Stimulated activated naive CD8-positive, alpha-beta T cell treated with anti-CD3 and anti-CD28 coated beads, Interleukin-15, Interleukin-2, amounts not matched to agents 100 ng/mL and 50 ng/mL, for 24 hours (primary cell): ENCODE data around the gene AQP1.

Source experiments
- H3K27ac Mint-ChIP-seq: one replicate; pipeline ENCODE4 v1.8.0; 2021; ENCODE audit warnings: mild to moderate bottlenecking, mixed read lengths
- H3K27me3 Mint-ChIP-seq: one replicate; pipeline ENCODE4 v1.8.0; 2021; ENCODE audit warnings: mixed read lengths
- H3K36me3 Mint-ChIP-seq: one replicate; pipeline ENCODE4 v1.8.0; 2021; ENCODE audit warnings: low read depth, mixed read lengths
- H3K4me1 Mint-ChIP-seq: one replicate; pipeline ENCODE4 v1.8.0; 2021; ENCODE audit warnings: low read depth, mixed read lengths
- H3K4me3 Mint-ChIP-seq: one replicate; pipeline ENCODE4 v1.8.0; 2021; ENCODE audit warnings: mild to moderate bottlenecking, mixed read lengths
- H3K9me3 Mint-ChIP-seq: one replicate; pipeline ENCODE4 v1.8.0; 2021; ENCODE audit warnings: mixed read lengths

AQP1 gene

GRCh38 chr7:30927559-30927958 lies 15.9 kb downstream of the AQP1 start:
- H3K4me3 Mint-ChIP-seq, result no peak overlapping the region
- H3K9me3 Mint-ChIP-seq, result peaks cover 3% of the 10 kb centered on the region
- H3K36me3 Mint-ChIP-seq, result no peaks in the 10 kb centered on the region
- no peaks in the 10 kb centered on the region for H3K4me1 Mint-ChIP-seq
- H3K27ac Mint-ChIP-seq, result no peak overlapping the region
- no peaks in the 10 kb centered on the region for H3K27me3 Mint-ChIP-seq

- Mint-ChIP-seq H3K36me3 (no peaks in the 10 kb centered on the region), H3K4me3 (no peak overlapping the region), H3K4me1 (no peaks in the 10 kb centered on the region), H3K27ac (no peak overlapping the region), H3K27me3 (no peaks in the 10 kb centered on the region), H3K9me3 (peaks cover 3% of the 10 kb centered on the region)
Observed at GRCh38 chr7:30928254-30928872, 16.7 kb downstream of the AQP1 start.

DNA sequence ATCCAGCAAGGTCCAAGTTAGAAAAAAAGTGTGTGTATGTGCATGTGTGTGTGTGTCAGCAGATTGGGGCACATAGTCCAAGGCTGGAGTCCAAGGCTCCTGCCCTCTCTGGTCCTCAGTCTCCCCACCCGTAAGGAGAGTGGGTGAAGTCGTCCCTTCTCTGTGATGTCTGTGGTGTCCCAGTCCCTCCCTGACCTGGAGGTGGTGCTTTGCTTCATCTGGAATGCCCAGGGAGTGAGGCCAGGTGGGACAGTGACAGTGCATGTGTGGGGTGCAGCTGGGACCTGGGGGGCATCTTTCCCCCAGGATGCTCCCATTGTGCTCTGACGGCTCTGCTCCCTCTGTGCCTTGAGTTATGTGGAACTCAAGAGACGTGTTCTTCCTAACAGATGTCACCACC lies 18.0 kb downstream of the AQP1 start:
- no peak overlapping the region for H3K4me3 Mint-ChIP-seq
- H3K36me3 Mint-ChIP-seq, result no peaks in the 10 kb centered on the region
- H3K4me1 Mint-ChIP-seq, result no peaks in the 10 kb centered on the region
- H3K27ac Mint-ChIP-seq, result no peak overlapping the region
- H3K27me3 Mint-ChIP-seq, result no peaks in the 10 kb centered on the region
- peaks cover 3% of the 10 kb centered on the region for H3K9me3 Mint-ChIP-seq

DNA sequence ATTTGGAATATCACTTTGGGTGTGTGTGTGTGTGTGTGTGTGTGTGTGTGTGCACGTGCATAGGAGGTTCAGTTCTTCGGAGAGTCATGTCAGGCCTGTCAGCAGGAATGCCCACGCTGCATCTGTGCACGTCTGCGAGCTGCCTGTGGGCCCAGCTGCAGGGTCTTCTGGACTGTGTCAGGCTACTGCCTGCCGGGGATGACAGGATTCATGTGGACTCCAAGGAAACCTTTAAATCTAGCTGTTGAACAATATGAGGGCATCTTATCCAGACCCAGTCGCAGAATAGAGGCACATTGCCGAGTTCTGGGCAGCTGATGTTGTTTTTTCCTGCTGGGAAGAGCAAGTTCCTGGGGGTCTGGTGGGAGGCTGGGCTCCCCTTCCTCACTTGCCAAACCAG lies 19.0 kb downstream of the AQP1 start:
- Mint-ChIP-seq H3K4me3 (no peak overlapping the region), H3K4me1 (no peaks in the 10 kb centered on the region), H3K27ac (no peak overlapping the region), H3K27me3 (no peaks in the 10 kb centered on the region), H3K36me3 (no peaks in the 10 kb centered on the region), H3K9me3 (peaks cover 3% of the 10 kb centered on the region)

DNA sequence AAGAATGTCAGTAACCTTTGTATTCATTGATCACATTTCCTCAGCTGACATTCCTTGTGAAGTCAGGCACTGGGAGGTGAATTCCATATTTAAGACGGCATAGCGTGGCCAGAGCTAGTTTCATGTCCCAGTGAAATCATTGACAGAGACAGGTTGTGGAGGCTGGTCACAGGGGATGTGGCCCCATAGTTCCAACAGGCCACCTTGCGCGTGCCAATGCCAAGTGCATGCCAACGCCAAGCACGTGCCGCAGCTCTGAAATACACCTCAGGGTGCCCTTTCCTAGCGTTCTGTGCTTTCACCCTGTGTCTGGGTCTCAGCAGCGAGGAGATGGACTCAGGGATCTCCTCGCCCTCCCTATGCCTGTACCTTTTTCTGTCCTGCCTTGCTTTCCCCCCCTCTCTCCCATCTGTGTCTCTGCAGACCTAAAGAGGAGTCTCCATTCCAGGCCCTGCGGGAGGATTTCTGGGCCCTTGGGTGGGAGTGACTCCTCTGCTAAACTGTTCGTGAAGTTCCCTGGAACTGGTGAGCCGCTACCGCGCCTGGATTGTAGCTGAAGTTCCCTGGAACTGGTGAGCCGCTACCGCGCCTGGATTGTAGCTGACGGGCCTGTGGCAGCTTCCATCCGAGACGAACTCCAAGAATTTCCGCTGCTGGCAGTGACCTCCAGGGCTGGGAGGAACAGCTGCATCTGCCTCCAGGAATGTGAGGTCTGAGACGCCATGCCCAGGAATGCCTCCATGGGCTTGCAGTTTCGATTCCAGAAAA lies 19.7 kb downstream of the AQP1 start:
- no peaks in the 10 kb centered on the region for H3K36me3 Mint-ChIP-seq
- H3K4me3 Mint-ChIP-seq, result no peak overlapping the region
- H3K4me1 Mint-ChIP-seq, result no peaks in the 10 kb centered on the region
- no peaks in the 10 kb centered on the region for H3K27me3 Mint-ChIP-seq
- peaks cover 3% of the 10 kb centered on the region for H3K9me3 Mint-ChIP-seq
- no peak overlapping the region for H3K27ac Mint-ChIP-seq

DNA sequence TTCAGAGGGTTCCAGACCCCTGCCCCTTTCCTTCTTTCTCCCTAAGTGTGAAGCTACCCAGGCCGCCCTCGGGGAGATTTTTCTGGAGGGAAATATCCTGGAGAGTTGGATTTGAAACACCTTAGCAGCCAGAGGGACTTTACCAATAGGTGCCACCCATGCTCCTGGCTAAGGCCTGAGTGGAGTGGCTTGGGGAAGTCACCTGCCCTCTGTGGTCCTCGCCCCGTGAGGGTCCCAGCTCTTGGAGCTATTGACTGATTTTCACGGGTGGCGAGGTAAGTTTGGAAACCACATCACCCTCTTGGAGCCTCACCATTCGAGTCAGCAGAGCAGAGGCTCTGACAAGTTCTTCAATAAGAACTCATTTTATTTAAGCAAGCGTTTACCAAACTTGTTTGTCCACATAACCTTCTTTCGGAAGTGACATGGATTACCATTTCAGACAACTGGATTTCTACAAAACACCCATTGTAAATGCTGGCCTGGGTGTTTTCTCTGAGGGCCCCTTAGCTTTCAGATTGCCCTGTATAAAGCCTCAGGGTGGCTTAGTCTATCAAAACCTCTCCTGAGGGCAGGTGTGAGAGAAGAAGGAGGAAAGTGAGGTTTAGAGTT lies 20.4 kb downstream of the AQP1 start:
- Mint-ChIP-seq H3K27ac (no peak overlapping the region), H3K27me3 (no peaks in the 10 kb centered on the region), H3K4me1 (no peaks in the 10 kb centered on the region), H3K36me3 (no peaks in the 10 kb centered on the region), H3K4me3 (no peak overlapping the region), H3K9me3 (no peaks in the 10 kb centered on the region)

GRCh38 chr7:30932562-30932961 lies 20.9 kb downstream of the AQP1 start:
- Mint-ChIP-seq H3K27me3 (no peaks in the 10 kb centered on the region), H3K36me3 (no peaks in the 10 kb centered on the region), H3K27ac (no peak overlapping the region)

GRCh38 chr7:30933124-30933974 lies 21.7 kb downstream of the AQP1 start:
- Mint-ChIP-seq H3K36me3 (no peaks in the 10 kb centered on the region), H3K27ac (no peak overlapping the region), H3K27me3 (no peaks in the 10 kb centered on the region), H3K4me3 (no peak overlapping the region), H3K9me3 (no peaks in the 10 kb centered on the region), H3K4me1 (no peaks in the 10 kb centered on the region)

More at GRCh38 chr7:30932562-30932961, 20.9 kb downstream of the AQP1 start:
- no peaks in the 10 kb centered on the region for H3K9me3 Mint-ChIP-seq
- H3K4me1 Mint-ChIP-seq, result no peaks in the 10 kb centered on the region
- H3K4me3 Mint-ChIP-seq, result no peak overlapping the region

GRCh38 chr7:30934225-30934624 lies 22.6 kb downstream of the AQP1 start:
- Mint-ChIP-seq H3K4me1 (no peaks in the 10 kb centered on the region), H3K4me3 (no peak overlapping the region), H3K27ac (no peak overlapping the region), H3K9me3 (no peaks in the 10 kb centered on the region), H3K27me3 (peaks cover under 1% of the 10 kb centered on the region), H3K36me3 (no peaks in the 10 kb centered on the region)

- Mint-ChIP-seq H3K27ac (no peak overlapping the region), H3K4me3 (no peak overlapping the region), H3K27me3 (peaks cover 7% of the 10 kb centered on the region), H3K9me3 (no peaks in the 10 kb centered on the region), H3K4me1 (no peaks in the 10 kb centered on the region), H3K36me3 (no peaks in the 10 kb centered on the region)
Observed at GRCh38 chr7:30934732-30935568, 23.3 kb downstream of the AQP1 start.

DNA sequence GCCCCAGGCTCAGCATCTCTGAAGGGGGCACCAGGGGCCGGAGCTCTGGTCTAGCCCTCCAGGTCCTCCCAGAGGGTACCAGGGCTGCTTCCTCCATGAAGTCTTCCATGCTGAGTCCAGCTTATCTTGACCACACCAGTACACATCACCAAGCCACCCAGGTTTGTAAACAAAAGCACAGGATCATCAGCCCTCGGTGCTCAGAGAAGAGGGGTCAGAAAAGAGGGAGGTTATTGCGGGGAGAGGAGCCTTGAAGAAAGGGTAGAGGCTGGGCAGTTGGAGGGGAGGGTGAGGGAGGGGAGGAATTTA lies 23.9 kb downstream of the AQP1 start:
- peaks cover 13% of the 10 kb centered on the region for H3K27me3 Mint-ChIP-seq
- no peaks in the 10 kb centered on the region for H3K4me1 Mint-ChIP-seq
- H3K4me3 Mint-ChIP-seq, result no peak overlapping the region
- no peaks in the 10 kb centered on the region for H3K9me3 Mint-ChIP-seq
- no peak overlapping the region for H3K27ac Mint-ChIP-seq
- no peaks in the 10 kb centered on the region for H3K36me3 Mint-ChIP-seq

DNA sequence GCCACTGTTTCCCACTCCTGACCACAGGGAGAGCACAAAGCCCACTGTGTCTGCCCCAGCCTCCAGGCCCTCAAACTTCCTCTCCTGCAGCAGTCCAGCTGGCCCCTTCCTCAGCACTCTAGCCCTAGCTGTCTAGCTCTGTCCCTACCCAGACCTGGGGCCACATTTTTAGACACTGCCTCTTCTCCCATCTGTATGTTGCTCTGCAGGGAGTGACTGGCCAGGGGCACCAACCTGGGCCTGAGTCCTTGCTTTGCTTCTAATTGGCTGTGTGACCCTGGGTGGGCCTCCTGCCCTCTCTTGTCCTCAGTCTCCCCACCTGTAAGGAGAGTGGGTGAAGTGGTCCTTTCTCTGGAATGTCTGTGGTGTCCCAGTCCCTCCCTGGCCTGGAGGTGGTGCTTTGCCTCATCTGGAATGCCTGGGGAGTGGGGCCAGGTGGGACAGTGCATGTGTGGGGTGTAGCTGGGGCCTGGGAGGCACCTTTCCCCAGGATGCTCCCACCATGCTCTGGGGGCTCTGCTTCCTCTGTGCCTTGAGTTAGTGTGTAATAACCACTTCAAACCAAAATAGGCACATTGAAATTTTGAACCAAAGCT lies 25.1 kb downstream of the AQP1 start:
- Mint-ChIP-seq H3K4me1 (no peaks in the 10 kb centered on the region), H3K36me3 (no peaks in the 10 kb centered on the region), H3K9me3 (no peaks in the 10 kb centered on the region), H3K27ac (no peak overlapping the region), H3K27me3 (peaks cover 20% of the 10 kb centered on the region), H3K4me3 (no peak overlapping the region)

DNA sequence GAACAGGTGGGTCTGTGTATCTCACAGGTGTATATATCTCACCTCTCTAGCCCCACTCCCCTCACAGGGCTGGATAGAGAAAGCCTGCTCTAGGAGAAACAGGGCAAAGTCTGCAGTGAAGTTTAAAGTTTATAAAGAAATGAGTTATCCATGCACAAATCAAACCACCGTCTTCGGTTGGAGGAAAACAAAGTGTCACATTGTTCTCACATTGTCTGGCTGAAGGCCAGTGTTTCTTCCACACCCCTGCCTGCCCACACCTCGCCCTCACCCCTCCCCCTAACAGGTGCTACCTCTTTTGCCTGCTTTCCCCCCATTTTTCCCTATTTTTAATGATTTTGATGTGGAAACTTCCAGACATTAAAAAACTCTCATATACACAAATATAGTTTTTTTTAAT lies 25.8 kb downstream of the AQP1 start:
- Mint-ChIP-seq H3K36me3 (no peaks in the 10 kb centered on the region), H3K27ac (no peak overlapping the region), H3K27me3 (peaks cover 27% of the 10 kb centered on the region), H3K4me3 (no peak overlapping the region), H3K4me1 (no peaks in the 10 kb centered on the region), H3K9me3 (no peaks in the 10 kb centered on the region)
